Panc1 (cell line): ENCODE results near the gene HOXB5. TPM values are rescaled to one million over a fixed set of nuclear protein-coding genes. Genes with fewer than 3 reads are reported as not detected.

Experiments
- ATAC-seq: fragments of 200-7000 bp; cut with Tn5 transposase; 2 replicates; pipeline ENCODE4 v1.9.1; 2020; ENCODE audit warnings: mild to moderate bottlenecking, moderate library complexity
- BruUV-seq: library from RNA; stranded (reverse); fragments of 400-500 nt; replicated peaks from 2 replicates; lab custom pipeline; 2021; lab: Mats Ljungman, UMichigan
- CTCF ChIA-PET: fragments of 300-600 bp; sonication (Branson Sonifier 250); formaldehyde crosslinking; loops from one replicate; lab custom pipeline; 2022; ENCODE audit warnings: antibody characterized with exemption; lab: Charles Lee
- POLR2A ChIA-PET: fragments of 300-600 bp; sonication (Branson Sonifier 250); formaldehyde crosslinking; loops from one replicate; lab custom pipeline; 2022; ENCODE audit warnings: antibody characterized with exemption; lab: Charles Lee
- DNase-seq: peaks from one replicate; pipeline ENCODE4 v3.0.0-alpha.2; 2010; ENCODE audit warnings: low read depth, low spot score
- H3K27ac ChIP-seq: 2 replicates; pipeline ENCODE4 v1.5.1; 2011; ENCODE audit warnings: mild to moderate bottlenecking, low read length, inconsistent platforms
- H3K27me3 ChIP-seq: fragments of 200-500 bp; sonication (Bioruptor generic); 2 replicates; pipeline ENCODE4 v1.6.0; 2014; ENCODE audit warnings: low read length, inconsistent platforms; ENCODE audit not compliant: control insufficient read depth, insufficient read depth
- H3K36me3 ChIP-seq: fragments of 200-500 bp; sonication (Bioruptor generic); 2 replicates; pipeline ENCODE4 v1.5.1; 2014; ENCODE audit warnings: inconsistent platforms, mild to moderate bottlenecking, low read length, moderate library complexity; ENCODE audit not compliant: control insufficient read depth, insufficient read depth
- H3K4me1 ChIP-seq: 2 replicates; pipeline ENCODE4 v1.5.1; 2011; ENCODE audit warnings: inconsistent platforms, mild to moderate bottlenecking, low read length, moderate library complexity; ENCODE audit not compliant: control insufficient read depth, insufficient read depth
- H3K4me3 ChIP-seq, 2 experiments: 2 replicates each; pipeline ENCODE4 v1.5.1; 2011 to 2012; ENCODE audit warnings: low read depth in 2 of 2, low read length in 2 of 2, mild to moderate bottlenecking in 2 of 2, inconsistent platforms in 1 of 2, moderate library complexity in 1 of 2
- H3K9me3 ChIP-seq: fragments of 200-500 bp; sonication (Bioruptor generic); 2 replicates; pipeline ENCODE4 v1.5.1; 2014; ENCODE audit warnings: low read depth, mild to moderate bottlenecking, inconsistent platforms, low read length, moderate library complexity; ENCODE audit not compliant: control insufficient read depth, insufficient read depth
- CTCF ChIP-seq: fragments of 450-650 bp; IDR thresholded peaks from 2 replicates; pipeline ENCODE4 v1.5.1; 2017; ENCODE audit warnings: mild to moderate bottlenecking
- POLR2AphosphoS5 ChIP-seq: IDR thresholded peaks from 2 replicates; pipeline ENCODE4 v1.6.1; 2012; ENCODE audit warnings: mild to moderate bottlenecking, low read depth, low read length, moderate library complexity
- REST ChIP-seq, 2 experiments: IDR thresholded peaks; 2 replicates each; pipeline ENCODE4 v1.6.1; 2011 to 2012; ENCODE audit warnings: low read depth in 2 of 2, control low read depth in 1 of 2, low read length in 1 of 2, mild to moderate bottlenecking in 1 of 2, moderate library complexity in 1 of 2; ENCODE audit not compliant: insufficient read depth in 1 of 2
- SIN3A ChIP-seq: IDR thresholded peaks from 2 replicates; pipeline ENCODE4 v1.6.1; 2012; ENCODE audit warnings: low read depth, mild to moderate bottlenecking, low read length, moderate library complexity, borderline replicate concordance; ENCODE audit not compliant: insufficient read depth
- TCF7L2 ChIP-seq: IDR thresholded peaks from 2 replicates; pipeline ENCODE4 v1.6.1; 2011; ENCODE audit warnings: mild to moderate bottlenecking, low read depth, low read length, inconsistent platforms
- in situ Hi-C: cut with HindIII; loops from 2 replicates; pipeline ENCODE4 v1.10.0; 2016; ENCODE audit warnings: low sequenced_read_pairs, low pct_unique_long_range_greater_than_20kb
- intact Hi-C: fragments of 100-400 bp; cut with micrococcal nuclease; formaldehyde crosslinking; loops from one replicate; pipeline ENCODE4 v1.10.0; 2022; ENCODE audit not compliant: unreplicated experiment
- total RNA-seq: library from RNA; stranded (reverse); gene quantifications from one replicate; pipeline ENCODE4 v1.2.1, GENCODE V29; 2021; ENCODE audit not compliant: unreplicated experiment

The HOXB5 gene
- total RNA-seq, 1 experiment from 2014 or later = 67.2 TPM

GRCh38 chr17:48613862-48614694 lies 20.5 kb upstream of the HOXB5 start:
- peak overlapping the region; percentile 99 for H3K27ac ChIP-seq
- intact Hi-C loops (loop anchor here (10.0 kb wide), 1 partner anchor 589 kb away; no protein-coding TSS in a partner anchor), in situ Hi-C loops (no loop called here)
- H3K9me3 ChIP-seq = no peaks in the 10 kb centered on the region
- no TSS peak for BruUV-seq
- H3K36me3 ChIP-seq = no peaks in the 10 kb centered on the region; the same call in 1 of the 2 replicates
- H3K4me1 ChIP-seq = peaks cover 43% of the 10 kb centered on the region
- POLR2A ChIA-PET = interaction anchor here (0.6 to 2.4 kb wide), 6 partner anchors 8 to 34 kb away, joined by 3 to 13 read pairs (median 6); partner anchors contain the start of gene HOXB6
- H3K27me3 ChIP-seq = no peaks in the 10 kb centered on the region
- CTCF ChIA-PET = interaction anchor here (0.6 to 0.9 kb wide), 4 partner anchors 23 to 476 kb away, joined by 5 to 8 read pairs (median 6); no protein-coding TSS in a partner anchor
- TF ChIP-seq CTCF = no peak
- TF ChIP-seq REST (IDR thresholded peaks at IDR 0.05; ENCODE audit: insufficient read depth in 1 of 2, low read depth in 2 of 2, low read length in 1 of 2) = 0 out of 4 replicates have a peak, but pooled peaks of 1 of the 2 experiments have one; percentile 56
- TF ChIP-seq TCF7L2 = peak; percentile 41; the same call in 1 of the 2 replicates
- peak; percentile 70; the same call in 1 of the 2 replicates for TF ChIP-seq SIN3A
- TF ChIP-seq POLR2AphosphoS5 = peak; percentile 71
- peak overlapping the region; percentile 68 to 71 for H3K4me3 ChIP-seq
- ATAC-seq = no peak
- no peak for DNase-seq

GRCh38 chr17:48612854-48613691 lies 19.5 kb upstream of the HOXB5 start:
- ATAC-seq (peak; percentile 3), DNase-seq (no peak)
- in situ Hi-C loops (no loop called here), intact Hi-C loops (loop anchor here (10.0 kb wide), 1 partner anchor 588 kb away; no protein-coding TSS in a partner anchor)
- Histone ChIP-seq H3K36me3 (no peaks in the 10 kb centered on the region; the same call in 1 of the 2 replicates), H3K9me3 (no peaks in the 10 kb centered on the region), H3K27me3 (no peaks in the 10 kb centered on the region), H3K27ac (peak overlapping the region; percentile 99), H3K4me1 (peaks cover 45% of the 10 kb centered on the region), H3K4me3 (peak overlapping the region; percentile 68 to 71)
- ChIA-PET CTCF (interaction anchor here (0.6 to 1.3 kb wide), 3 partner anchors 19 to 261 kb away, joined by 3 to 5 read pairs (median 4); partner anchors contain the start of gene HOXB5), POLR2A (interaction anchor here (0.6 to 1.1 kb wide), 5 partner anchors 12 to 66 kb away, joined by 3 to 4 read pairs (median 4); no protein-coding TSS in a partner anchor)
- BruUV-seq = TSS peak; percentile 80
- TF ChIP-seq TCF7L2 (peak; percentile 44; the same call in 1 of the 2 replicates), REST (IDR thresholded peaks at IDR 0.05; ENCODE audit: insufficient read depth in 1 of 2, low read depth in 2 of 2, low read length in 1 of 2) (no peak), SIN3A (peak; percentile 37; the same call in 1 of the 2 replicates)
